ENCODE data around the gene L3MBTL3.

The L3MBTL3 gene

GRCh38 chr6:130045622-130046021 lies 27.2 kb downstream of the L3MBTL3 start:
- no peak overlapping the region for H3K27ac ChIP-seq (ENCODE audit: low read depth, low read length)
- H3K27me3 ChIP-seq (ENCODE audit: control insufficient read depth in 1 of 2, insufficient read depth in 2 of 2, low read length in 2 of 2), result no peaks in the 10 kb centered on the region
- H3K4me1 ChIP-seq (ENCODE audit: control insufficient read depth in 1 of 2, insufficient read depth in 2 of 2, low read length in 2 of 2), result no peaks in the 10 kb centered on the region
- H3K36me3 ChIP-seq (ENCODE audit: control insufficient read depth in 1 of 2, insufficient read depth in 2 of 2, low read length in 2 of 2), result no peaks in the 10 kb centered on the region
- no peak overlapping the region for H3K9ac ChIP-seq (ENCODE audit: low read depth in 1 of 2, low read length in 2 of 2)
- H3K4me3 ChIP-seq (ENCODE audit: low read depth in 1 of 2, low read length in 2 of 2), result no peak overlapping the region
- no peaks in the 10 kb centered on the region for H3K9me3 ChIP-seq (ENCODE audit: control insufficient read depth in 1 of 2, low read length in 2 of 2)

- Histone ChIP-seq H3K4me3 (ENCODE audit: low read depth in 1 of 2, low read length in 2 of 2) (no peak overlapping the region), H3K4me1 (ENCODE audit: control insufficient read depth in 1 of 2, insufficient read depth in 2 of 2, low read length in 2 of 2) (no peaks in the 10 kb centered on the region), H3K9me3 (ENCODE audit: control insufficient read depth in 1 of 2, low read length in 2 of 2) (no peaks in the 10 kb centered on the region), H3K27ac (ENCODE audit: low read depth, low read length) (no peak overlapping the region), H3K27me3 (ENCODE audit: control insufficient read depth in 1 of 2, insufficient read depth in 2 of 2, low read length in 2 of 2) (no peaks in the 10 kb centered on the region), H3K9ac (ENCODE audit: low read depth in 1 of 2, low read length in 2 of 2) (no peak overlapping the region), H3K36me3 (ENCODE audit: control insufficient read depth in 1 of 2, insufficient read depth in 2 of 2, low read length in 2 of 2) (peaks cover 2 to 5% of the 10 kb centered on the region in 2 donors)
Observed at GRCh38 chr6:130046671-130047070, 28.3 kb downstream of the L3MBTL3 start.

GRCh38 chr6:130047088-130047995 lies 29.0 kb downstream of the L3MBTL3 start:
- no peaks in the 10 kb centered on the region for H3K9me3 ChIP-seq (ENCODE audit: control insufficient read depth in 1 of 2, low read length in 2 of 2)

GRCh38 chr6:130050230-130050629 lies 31.8 kb downstream of the L3MBTL3 start:
- Histone ChIP-seq H3K4me1 (ENCODE audit: control insufficient read depth in 1 of 2, insufficient read depth in 2 of 2, low read length in 2 of 2) (no peaks in the 10 kb centered on the region), H3K9ac (ENCODE audit: low read depth in 1 of 2, low read length in 2 of 2) (no peak overlapping the region), H3K9me3 (ENCODE audit: control insufficient read depth in 1 of 2, low read length in 2 of 2) (no peaks in the 10 kb centered on the region), H3K4me3 (ENCODE audit: low read depth in 1 of 2, low read length in 2 of 2) (no peak overlapping the region), H3K36me3 (ENCODE audit: control insufficient read depth in 1 of 2, insufficient read depth in 2 of 2, low read length in 2 of 2) (peaks cover 7 to 30% of the 10 kb centered on the region in 2 donors), H3K27me3 (ENCODE audit: control insufficient read depth in 1 of 2, insufficient read depth in 2 of 2, low read length in 2 of 2) (no peaks in the 10 kb centered on the region), H3K27ac (ENCODE audit: low read depth, low read length) (no peak overlapping the region)

More at GRCh38 chr6:130047088-130047995, 29.0 kb downstream of the L3MBTL3 start:
- no peak overlapping the region for H3K9ac ChIP-seq (ENCODE audit: low read depth in 1 of 2, low read length in 2 of 2)
- H3K27ac ChIP-seq (ENCODE audit: low read depth, low read length), result no peak overlapping the region
- peaks cover 2 to 9% of the 10 kb centered on the region in 2 donors for H3K36me3 ChIP-seq (ENCODE audit: control insufficient read depth in 1 of 2, insufficient read depth in 2 of 2, low read length in 2 of 2)
- no peaks in the 10 kb centered on the region for H3K4me1 ChIP-seq (ENCODE audit: control insufficient read depth in 1 of 2, insufficient read depth in 2 of 2, low read length in 2 of 2)
- no peaks in the 10 kb centered on the region for H3K27me3 ChIP-seq (ENCODE audit: control insufficient read depth in 1 of 2, insufficient read depth in 2 of 2, low read length in 2 of 2)
- H3K4me3 ChIP-seq (ENCODE audit: low read depth in 1 of 2, low read length in 2 of 2), result no peak overlapping the region

- peaks cover 12 to 43% of the 10 kb centered on the region in 2 donors for H3K36me3 ChIP-seq (ENCODE audit: control insufficient read depth in 1 of 2, insufficient read depth in 2 of 2, low read length in 2 of 2)
Observed at GRCh38 chr6:130054725-130055124, 36.3 kb downstream of the L3MBTL3 start.

GRCh38 chr6:130055271-130055670 lies 36.9 kb downstream of the L3MBTL3 start:
- no peak overlapping the region for H3K9ac ChIP-seq (ENCODE audit: low read depth in 1 of 2, low read length in 2 of 2)
- no peaks in the 10 kb centered on the region for H3K9me3 ChIP-seq (ENCODE audit: control insufficient read depth in 1 of 2, low read length in 2 of 2)
- no peaks in the 10 kb centered on the region for H3K4me1 ChIP-seq (ENCODE audit: control insufficient read depth in 1 of 2, insufficient read depth in 2 of 2, low read length in 2 of 2)
- no peaks in the 10 kb centered on the region for H3K27me3 ChIP-seq (ENCODE audit: control insufficient read depth in 1 of 2, insufficient read depth in 2 of 2, low read length in 2 of 2)
- no peak overlapping the region for H3K4me3 ChIP-seq (ENCODE audit: low read depth in 1 of 2, low read length in 2 of 2)
- H3K36me3 ChIP-seq (ENCODE audit: control insufficient read depth in 1 of 2, insufficient read depth in 2 of 2, low read length in 2 of 2), result peaks cover 12 to 43% of the 10 kb centered on the region in 2 donors
- no peak overlapping the region for H3K27ac ChIP-seq (ENCODE audit: low read depth, low read length)

More at GRCh38 chr6:130054725-130055124, 36.3 kb downstream of the L3MBTL3 start:
- Histone ChIP-seq H3K4me1 (ENCODE audit: control insufficient read depth in 1 of 2, insufficient read depth in 2 of 2, low read length in 2 of 2) (no peaks in the 10 kb centered on the region), H3K4me3 (ENCODE audit: low read depth in 1 of 2, low read length in 2 of 2) (no peak overlapping the region), H3K27ac (ENCODE audit: low read depth, low read length) (no peak overlapping the region), H3K9me3 (ENCODE audit: control insufficient read depth in 1 of 2, low read length in 2 of 2) (no peaks in the 10 kb centered on the region), H3K27me3 (ENCODE audit: control insufficient read depth in 1 of 2, insufficient read depth in 2 of 2, low read length in 2 of 2) (no peaks in the 10 kb centered on the region), H3K9ac (ENCODE audit: low read depth in 1 of 2, low read length in 2 of 2) (no peak overlapping the region)

- H3K4me1 ChIP-seq (ENCODE audit: control insufficient read depth in 1 of 2, insufficient read depth in 2 of 2, low read length in 2 of 2), result no peaks in the 10 kb centered on the region
- no peak overlapping the region for H3K9ac ChIP-seq (ENCODE audit: low read depth in 1 of 2, low read length in 2 of 2)
- H3K27ac ChIP-seq (ENCODE audit: low read depth, low read length), result no peak overlapping the region
- H3K9me3 ChIP-seq (ENCODE audit: control insufficient read depth in 1 of 2, low read length in 2 of 2), result no peaks in the 10 kb centered on the region
- peaks cover 12 to 35% of the 10 kb centered on the region in 2 donors for H3K36me3 ChIP-seq (ENCODE audit: control insufficient read depth in 1 of 2, insufficient read depth in 2 of 2, low read length in 2 of 2)
- H3K27me3 ChIP-seq (ENCODE audit: control insufficient read depth in 1 of 2, insufficient read depth in 2 of 2, low read length in 2 of 2), result no peaks in the 10 kb centered on the region
- no peak overlapping the region for H3K4me3 ChIP-seq (ENCODE audit: low read depth in 1 of 2, low read length in 2 of 2)
Observed at GRCh38 chr6:130057495-130057894, 39.1 kb downstream of the L3MBTL3 start.

- Histone ChIP-seq H3K27ac (ENCODE audit: low read depth, low read length) (no peak overlapping the region), H3K27me3 (ENCODE audit: control insufficient read depth in 1 of 2, insufficient read depth in 2 of 2, low read length in 2 of 2) (no peaks in the 10 kb centered on the region), H3K36me3 (ENCODE audit: control insufficient read depth in 1 of 2, insufficient read depth in 2 of 2, low read length in 2 of 2) (peaks cover 6 to 11% of the 10 kb centered on the region in 2 donors), H3K4me3 (ENCODE audit: low read depth in 1 of 2, low read length in 2 of 2) (no peak overlapping the region), H3K4me1 (ENCODE audit: control insufficient read depth in 1 of 2, insufficient read depth in 2 of 2, low read length in 2 of 2) (no peaks in the 10 kb centered on the region), H3K9ac (ENCODE audit: low read depth in 1 of 2, low read length in 2 of 2) (no peak overlapping the region), H3K9me3 (ENCODE audit: control insufficient read depth in 1 of 2, low read length in 2 of 2) (no peaks in the 10 kb centered on the region)
Observed at GRCh38 chr6:130063806-130064205, 45.4 kb downstream of the L3MBTL3 start.

GRCh38 chr6:130065609-130066156 lies 47.3 kb downstream of the L3MBTL3 start:
- H3K36me3 ChIP-seq (ENCODE audit: control insufficient read depth in 1 of 2, insufficient read depth in 2 of 2, low read length in 2 of 2), result peaks cover 6 to 12% of the 10 kb centered on the region in 2 donors
- no peaks in the 10 kb centered on the region for H3K4me1 ChIP-seq (ENCODE audit: control insufficient read depth in 1 of 2, insufficient read depth in 2 of 2, low read length in 2 of 2)
- no peaks in the 10 kb centered on the region for H3K9me3 ChIP-seq (ENCODE audit: control insufficient read depth in 1 of 2, low read length in 2 of 2)

GRCh38 chr6:130069485-130069884 lies 51.1 kb downstream of the L3MBTL3 start:
- Histone ChIP-seq H3K9ac (ENCODE audit: low read depth in 1 of 2, low read length in 2 of 2) (no peak overlapping the region), H3K4me3 (ENCODE audit: low read depth in 1 of 2, low read length in 2 of 2) (no peak overlapping the region), H3K9me3 (ENCODE audit: control insufficient read depth in 1 of 2, low read length in 2 of 2) (no peaks in the 10 kb centered on the region), H3K27ac (ENCODE audit: low read depth, low read length) (no peak overlapping the region), H3K27me3 (ENCODE audit: control insufficient read depth in 1 of 2, insufficient read depth in 2 of 2, low read length in 2 of 2) (no peaks in the 10 kb centered on the region), H3K4me1 (ENCODE audit: control insufficient read depth in 1 of 2, insufficient read depth in 2 of 2, low read length in 2 of 2) (no peaks in the 10 kb centered on the region), H3K36me3 (ENCODE audit: control insufficient read depth in 1 of 2, insufficient read depth in 2 of 2, low read length in 2 of 2) (peaks cover 3 to 5% of the 10 kb centered on the region in 2 donors)

More at GRCh38 chr6:130065609-130066156, 47.3 kb downstream of the L3MBTL3 start:
- H3K9ac ChIP-seq (ENCODE audit: low read depth in 1 of 2, low read length in 2 of 2), result no peak overlapping the region
- no peaks in the 10 kb centered on the region for H3K27me3 ChIP-seq (ENCODE audit: control insufficient read depth in 1 of 2, insufficient read depth in 2 of 2, low read length in 2 of 2)
- H3K4me3 ChIP-seq (ENCODE audit: low read depth in 1 of 2, low read length in 2 of 2), result no peak overlapping the region
- no peak overlapping the region for H3K27ac ChIP-seq (ENCODE audit: low read depth, low read length)
